ENCODE results near the gene NDUFA12.

GRCh38 chr12:95037906-95038305 lies 34.4 kb upstream of the NDUFA12 start:
- no peak for TF ChIP-seq POLR2A (IDR thresholded peaks at IDR 0.05; ENCODE audit: low read length)
- TF ChIP-seq GATA1 (IDR thresholded peaks at IDR 0.05; ENCODE audit: low read depth, low read length) = no peak
